Suprapubic skin (tissue), 4 donors: ENCODE results near the gene GALNT9.

Source experiments
- CTCF ChIP-seq, 2 donors: fragments of 200-600 bp in 1 of 2; fragments of 450-650 bp in 1 of 2; sonication (generic) in 1 of 2; IDR thresholded peaks; one replicate each; pipeline ENCODE4 v1.5.1; 2016 to 2019; ENCODE audit warnings: antibody characterized with exemption in 2 of 2, mild to moderate bottlenecking in 1 of 2, moderate library complexity in 1 of 2
- EP300 ChIP-seq: sonication (generic); formaldehyde crosslinking; IDR thresholded peaks from one replicate; pipeline ENCODE4 v1.6.1; 2017; ENCODE audit warnings: antibody characterized with exemption
- POLR2A ChIP-seq, 2 donors: fragments of 450-650 bp; IDR thresholded peaks; one replicate each; pipeline ENCODE4 v1.6.1; 2017; ENCODE audit warnings: antibody characterized with exemption in 2 of 2, mild to moderate bottlenecking in 2 of 2, moderate library complexity in 2 of 2
- POLR2AphosphoS5 ChIP-seq, 3 donors: sonication (generic); formaldehyde crosslinking; IDR thresholded peaks; one replicate each; pipeline ENCODE4 v1.6.1; 2017; ENCODE audit warnings: antibody characterized with exemption in 3 of 3

- TF ChIP-seq POLR2A (IDR thresholded peaks at IDR 0.05) (no peak), POLR2AphosphoS5 (IDR thresholded peaks at IDR 0.05) (no peak), CTCF (IDR thresholded peaks at IDR 0.05) (no peak), EP300 (no peak)
Measured at GRCh38 chr12:132292328-132293319, 36.8 kb downstream of the GALNT9 start.
